ENCODE data around the gene AFAP1L2.

Gene AFAP1L2

DNA sequence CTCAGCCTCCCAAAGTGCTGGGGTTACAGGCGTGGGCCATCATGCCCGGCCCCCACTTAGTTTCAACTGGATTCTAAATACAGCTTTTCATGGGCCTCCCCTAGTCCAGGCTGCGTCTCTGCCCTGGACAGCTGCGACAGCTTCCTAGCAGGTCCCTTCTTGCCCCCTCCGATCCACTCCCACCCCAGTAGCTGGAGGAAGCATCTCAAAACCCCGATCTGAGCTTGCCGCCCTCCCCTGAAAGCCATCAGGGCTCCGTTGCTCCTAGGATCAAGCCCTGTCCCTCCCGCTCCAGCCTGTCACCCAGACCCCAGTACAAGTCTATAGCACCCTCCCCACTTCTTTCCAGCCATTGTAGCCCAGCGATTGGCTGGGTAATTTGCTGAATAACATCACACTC lies 100.7 kb downstream of the AFAP1L2 start:
- no peak overlapping the region for H3K4me3 ChIP-seq (ENCODE audit: low read depth, low read length)
- DNase-seq (ENCODE audit: low read depth): no peak
- TF ChIP-seq CTCF (IDR thresholded peaks at IDR 0.05; ENCODE audit: insufficient read depth, low read depth, low read length, missing control alignments): no peak

- DNase-seq (ENCODE audit: low read depth): no peak
- no peak for TF ChIP-seq CTCF (IDR thresholded peaks at IDR 0.05; ENCODE audit: insufficient read depth, low read depth, low read length, missing control alignments)
- no peak overlapping the region for H3K4me3 ChIP-seq (ENCODE audit: low read depth, low read length)
Measured at GRCh38 chr10:114301951-114302710, 102.2 kb downstream of the AFAP1L2 start.

GRCh38 chr10:114301177-114301576 lies 103.1 kb downstream of the AFAP1L2 start:
- peak; percentile 13 for TF ChIP-seq CTCF (IDR thresholded peaks at IDR 0.05; ENCODE audit: insufficient read depth, low read depth, low read length, missing control alignments)
- no peak overlapping the region for H3K4me3 ChIP-seq (ENCODE audit: low read depth, low read length)
- peak; percentile 32 for DNase-seq (ENCODE audit: low read depth)

DNA sequence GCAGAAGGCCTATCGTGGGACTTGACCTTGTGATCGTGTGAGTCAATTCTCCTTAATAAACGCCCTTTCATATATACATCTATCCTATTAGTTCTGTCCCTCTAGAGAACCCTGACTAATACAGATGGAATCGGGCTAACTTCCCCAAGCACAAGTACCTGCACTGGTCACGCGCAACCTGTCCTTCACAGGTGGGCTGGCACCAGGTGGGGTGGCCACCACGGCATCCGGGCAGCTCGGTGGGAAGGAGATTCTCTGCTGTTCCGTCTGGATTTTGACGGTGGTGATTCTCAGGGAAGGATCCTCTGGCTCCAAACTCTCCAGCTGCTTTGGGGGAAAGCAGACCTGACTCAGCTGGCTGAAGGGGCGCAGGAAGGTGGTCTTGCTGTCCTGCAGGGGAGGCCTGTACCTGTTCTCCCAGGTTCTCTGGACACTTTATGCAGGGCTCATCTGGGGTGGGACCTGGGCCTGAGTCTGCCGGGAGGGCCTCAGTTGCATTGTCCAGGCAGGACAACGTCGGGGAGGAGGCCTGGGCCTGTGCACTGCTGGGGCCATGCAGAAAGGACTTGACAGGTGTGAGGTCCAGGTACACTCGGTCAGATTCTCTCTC lies 104.2 kb downstream of the AFAP1L2 start:
- no peak for TF ChIP-seq CTCF (IDR thresholded peaks at IDR 0.05; ENCODE audit: insufficient read depth, low read depth, low read length, missing control alignments)
- DNase-seq (ENCODE audit: low read depth): no peak
- H3K4me3 ChIP-seq (ENCODE audit: low read depth, low read length): no peak overlapping the region

GRCh38 chr10:114297136-114297705 lies 107.1 kb downstream of the AFAP1L2 start:
- no peak for DNase-seq (ENCODE audit: low read depth)
- TF ChIP-seq CTCF (IDR thresholded peaks at IDR 0.05; ENCODE audit: insufficient read depth, low read depth, low read length, missing control alignments): no peak
- H3K4me3 ChIP-seq (ENCODE audit: low read depth, low read length): no peak overlapping the region

DNA sequence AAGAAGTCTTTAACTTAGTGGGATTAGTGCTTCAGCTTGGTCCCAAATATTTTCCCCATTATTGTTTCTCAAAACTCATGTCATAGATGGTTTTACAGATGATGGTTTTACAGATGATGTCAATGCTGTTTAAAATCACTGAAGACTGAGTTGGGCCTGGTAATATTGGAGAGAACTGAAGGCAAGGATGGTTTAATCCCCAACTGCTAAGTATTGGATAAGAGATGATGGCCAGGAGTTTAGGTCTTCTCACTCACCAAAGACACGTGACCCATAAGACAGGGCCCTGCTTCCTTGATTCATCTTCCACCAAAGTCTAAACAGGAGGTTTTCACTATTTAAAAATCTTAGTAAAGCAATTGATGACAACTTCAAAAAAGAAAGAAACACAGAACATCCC lies 108.9 kb downstream of the AFAP1L2 start:
- TF ChIP-seq CTCF (IDR thresholded peaks at IDR 0.05; ENCODE audit: insufficient read depth, low read depth, low read length, missing control alignments): no peak
- no peak for DNase-seq (ENCODE audit: low read depth)
- no peak overlapping the region for H3K4me3 ChIP-seq (ENCODE audit: low read depth, low read length)

Data from GM12865 (cell line).